HG03045 (cell line): ENCODE measurements around the gene NEDD9.

Experiments
- ATAC-seq: cut with Tn5 transposase; IDR thresholded peaks from one replicate; pipeline ENCODE4 v1.9.1; 2021; ENCODE audit warnings: mild to moderate bottlenecking, moderate library complexity; ENCODE audit not compliant: unreplicated experiment

Gene NEDD9

GRCh38 chr6:11236076-11236750, 3.7 kb upstream of the NEDD9 start:
- no peak for ATAC-seq

DNA sequence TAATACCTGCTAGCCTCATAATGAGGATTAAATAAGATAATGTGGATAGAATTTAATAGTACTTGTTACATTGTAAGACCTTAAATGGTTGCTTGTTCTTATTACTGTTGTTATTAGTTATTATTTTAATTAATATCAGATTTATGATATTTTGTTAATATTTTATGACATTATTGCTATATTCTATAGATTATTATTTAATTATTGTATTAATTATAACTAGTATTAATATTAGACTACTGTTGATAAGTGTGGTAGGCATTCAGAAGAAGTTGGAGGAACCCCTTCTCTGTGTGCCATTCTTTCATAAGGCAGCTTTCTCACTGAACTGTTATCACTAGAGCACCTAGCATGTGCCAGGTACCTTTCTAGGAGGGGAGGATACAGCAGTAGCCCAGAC, 2.6 kb upstream of the NEDD9 start:
- ATAC-seq = no peak

DNA sequence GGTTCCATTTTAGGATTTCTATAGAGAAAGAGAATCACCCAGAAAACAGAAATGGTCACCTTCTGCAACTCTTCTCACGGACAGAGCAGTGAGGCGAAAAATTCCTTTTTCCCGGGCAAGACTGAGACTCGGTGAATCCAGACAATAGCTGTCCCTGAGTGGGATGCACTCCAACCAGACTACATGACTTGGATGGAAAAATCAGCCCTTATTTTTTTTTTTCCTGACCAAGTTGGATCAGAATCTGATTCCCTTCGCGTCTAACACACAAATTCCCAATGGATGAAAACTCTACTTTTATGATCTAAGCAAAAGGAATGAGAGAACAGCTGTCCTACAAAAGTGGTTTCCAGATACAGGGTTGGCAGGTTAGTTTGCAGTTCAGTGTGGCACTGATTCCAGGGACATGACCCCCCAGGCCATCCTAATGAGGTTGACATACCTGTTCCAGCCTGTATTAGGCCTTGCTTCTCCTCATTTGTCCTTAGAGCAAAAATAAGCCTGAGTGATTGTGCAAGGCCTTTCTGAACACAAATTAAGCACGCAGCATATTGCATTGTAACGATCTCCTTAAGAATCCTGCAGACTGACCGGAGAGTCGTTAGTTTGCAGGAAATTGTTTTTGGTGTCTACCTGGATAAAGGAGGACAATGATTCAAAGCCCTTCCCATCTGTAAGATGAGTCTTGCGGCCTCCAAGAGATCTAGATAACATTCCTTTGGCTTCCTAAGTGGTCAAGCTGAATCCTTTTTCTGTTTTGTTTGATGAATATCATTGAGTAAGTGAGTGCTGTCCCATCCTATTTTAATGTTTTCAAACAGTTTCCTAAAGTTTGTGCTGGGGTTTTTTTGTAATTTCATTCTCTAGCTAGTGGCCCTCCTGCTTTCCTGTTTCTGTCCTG, 1.5 kb upstream of the NEDD9 start:
- ATAC-seq = no peak

DNA sequence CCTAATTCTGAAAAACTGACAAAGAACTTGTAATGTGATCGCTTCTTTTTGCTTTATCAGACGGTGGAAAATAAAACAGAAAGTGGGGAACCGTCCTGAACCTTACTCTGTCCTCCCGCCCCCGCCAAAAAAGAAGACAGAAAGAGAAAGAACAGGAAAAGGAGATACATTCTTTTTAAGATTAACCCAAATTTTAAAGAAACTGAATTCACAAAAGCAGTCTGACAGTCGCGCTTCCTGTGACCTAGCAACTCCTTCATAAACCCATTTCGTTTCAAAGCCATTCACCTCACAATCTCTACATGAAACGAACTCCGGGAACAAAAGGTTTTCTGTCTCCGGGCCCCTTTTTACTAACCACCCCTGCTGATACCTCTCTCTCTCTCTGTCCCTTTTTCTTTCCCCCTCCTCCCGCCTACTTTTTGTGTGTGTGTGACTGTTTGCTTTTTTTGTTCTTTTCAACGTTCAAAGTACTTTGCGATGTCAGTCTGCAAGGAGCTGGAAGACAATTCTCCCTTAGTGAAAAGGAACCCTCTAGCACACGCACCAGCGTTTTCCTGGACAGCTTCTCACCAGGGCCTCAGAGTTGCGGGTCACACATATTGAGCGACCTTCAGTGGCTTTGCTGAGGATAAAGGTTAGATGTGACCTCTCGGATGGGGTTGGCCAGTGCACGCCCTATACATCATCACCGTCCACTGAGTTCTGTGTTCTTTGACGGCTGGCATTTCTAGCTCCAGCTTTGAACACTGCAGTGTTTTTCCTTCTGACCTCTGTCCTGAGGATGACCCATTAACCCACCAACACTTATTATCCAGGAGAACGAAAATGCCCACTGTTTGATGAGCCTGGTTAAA, 530 bp upstream of the NEDD9 start:
- ATAC-seq = no peak

GRCh38 chr6:11231564-11232192, 790 bp downstream of the NEDD9 start:
- no peak for ATAC-seq

DNA sequence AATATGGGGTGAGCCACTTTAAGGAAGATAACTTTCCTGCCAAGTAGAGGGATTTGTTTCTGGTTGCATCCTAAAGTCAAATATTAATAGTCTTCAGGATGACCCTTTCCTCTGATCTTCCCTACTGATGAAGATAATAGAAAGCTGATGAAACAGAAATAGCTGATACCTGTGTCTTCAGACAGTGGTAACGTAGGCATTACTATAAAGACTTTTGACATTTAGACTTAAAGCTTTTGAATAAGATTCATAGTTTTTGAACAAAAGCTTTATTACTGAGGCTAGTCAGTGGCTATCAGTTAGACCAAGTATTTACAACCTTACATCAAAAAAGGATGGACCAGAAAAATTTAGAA, 1.4 kb downstream of the NEDD9 start:
- no peak for ATAC-seq

GRCh38 chr6:11230158-11231107, 2.0 kb downstream of the NEDD9 start:
- no peak for ATAC-seq

DNA sequence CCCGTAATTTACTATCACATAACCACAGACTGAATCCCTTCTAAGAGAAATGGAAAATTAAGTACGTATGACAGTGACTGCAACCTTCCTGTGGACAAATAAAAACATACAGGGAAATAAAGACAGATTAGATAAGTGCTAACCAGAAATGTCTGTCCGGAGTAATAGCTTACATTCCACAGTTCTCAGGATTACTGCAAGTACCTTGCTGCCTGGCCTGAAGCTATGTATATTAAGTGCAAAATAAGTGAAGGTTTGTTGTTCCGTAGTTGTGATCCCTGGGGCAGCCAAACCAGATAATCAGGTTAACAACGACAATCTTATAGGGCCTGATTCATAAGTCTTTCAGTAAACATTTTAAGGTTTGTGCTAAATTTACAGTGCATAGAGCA, 2.8 kb downstream of the NEDD9 start:
- ATAC-seq = no peak

- no peak for ATAC-seq
These were observed 3.4 kb downstream of the NEDD9 start for GRCh38 chr6:11228935-11229654.

DNA sequence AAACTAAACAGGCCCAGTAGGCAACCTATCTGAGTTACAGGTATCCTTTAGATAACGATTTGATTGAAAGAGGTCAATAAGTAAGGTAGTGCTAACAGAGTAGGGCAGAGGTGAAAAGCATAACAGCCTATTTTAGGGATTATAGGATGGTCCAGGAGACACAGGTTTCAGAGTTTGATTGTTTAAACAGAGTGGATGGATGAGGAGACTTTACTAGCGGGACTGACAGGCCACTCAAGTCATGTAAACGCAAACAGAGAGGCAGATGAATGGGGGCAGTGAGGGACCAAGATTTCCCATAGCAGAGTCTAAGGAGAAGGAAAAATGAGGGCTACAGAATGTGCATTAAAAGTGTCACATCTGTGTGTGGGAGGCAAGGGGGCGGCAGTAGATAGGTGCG, 4.8 kb downstream of the NEDD9 start:
- ATAC-seq = no peak

DNA sequence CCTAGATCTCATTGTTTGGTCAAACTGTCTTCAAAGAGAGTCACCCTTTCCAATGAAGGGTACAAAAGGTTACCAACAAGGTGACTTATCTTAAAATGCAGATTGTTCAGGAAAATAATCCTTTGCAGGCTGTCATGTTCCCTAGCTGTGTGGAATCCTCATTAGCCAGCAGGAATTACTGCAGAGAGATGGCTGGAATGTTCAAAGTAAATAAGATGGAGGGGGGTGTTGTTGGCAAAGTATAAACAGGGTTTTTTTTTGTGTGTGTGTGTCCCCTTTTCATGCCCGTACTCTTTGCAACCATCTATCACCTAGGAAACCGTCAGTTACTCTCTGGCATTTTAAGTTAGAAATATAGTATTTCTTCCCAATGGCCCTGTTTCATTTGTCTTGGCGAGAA, 6.5 kb downstream of the NEDD9 start:
- ATAC-seq = no peak

- ATAC-seq = no peak
These were observed 7.5 kb downstream of the NEDD9 start for GRCh38 chr6:11224966-11225463.

GRCh38 chr6:11224252-11224965, 8.1 kb downstream of the NEDD9 start:
- ATAC-seq = no peak

DNA sequence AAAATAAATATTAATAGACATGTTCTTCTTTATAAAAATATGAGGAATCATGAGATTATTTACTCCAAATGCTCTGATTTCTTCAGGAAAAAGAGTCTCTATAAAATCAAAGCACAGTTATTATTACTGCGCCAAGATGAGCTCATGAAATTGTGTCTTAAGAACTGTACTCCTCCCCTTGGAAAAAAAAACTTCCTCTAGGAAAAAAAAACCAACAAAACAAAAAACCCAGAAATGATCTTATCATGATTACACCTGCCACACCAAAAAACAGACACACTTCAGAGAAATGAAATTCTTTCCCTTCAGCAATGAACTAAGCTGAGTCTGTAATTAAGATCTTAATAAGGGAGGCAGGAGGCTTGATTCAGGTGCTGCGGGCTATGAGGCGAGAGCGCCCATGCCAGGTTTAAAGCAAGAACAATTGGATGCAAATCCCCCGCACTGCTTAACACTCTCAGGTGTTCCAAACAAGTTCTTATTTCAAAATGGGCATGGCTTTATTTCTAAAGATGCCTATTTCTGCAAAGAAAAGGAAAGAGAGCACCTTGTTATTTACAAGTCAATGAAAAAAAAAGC, 9.1 kb downstream of the NEDD9 start:
- ATAC-seq = no peak

- no peak for ATAC-seq
These were observed 9.8 kb downstream of the NEDD9 start for GRCh38 chr6:11222385-11223277.

DNA sequence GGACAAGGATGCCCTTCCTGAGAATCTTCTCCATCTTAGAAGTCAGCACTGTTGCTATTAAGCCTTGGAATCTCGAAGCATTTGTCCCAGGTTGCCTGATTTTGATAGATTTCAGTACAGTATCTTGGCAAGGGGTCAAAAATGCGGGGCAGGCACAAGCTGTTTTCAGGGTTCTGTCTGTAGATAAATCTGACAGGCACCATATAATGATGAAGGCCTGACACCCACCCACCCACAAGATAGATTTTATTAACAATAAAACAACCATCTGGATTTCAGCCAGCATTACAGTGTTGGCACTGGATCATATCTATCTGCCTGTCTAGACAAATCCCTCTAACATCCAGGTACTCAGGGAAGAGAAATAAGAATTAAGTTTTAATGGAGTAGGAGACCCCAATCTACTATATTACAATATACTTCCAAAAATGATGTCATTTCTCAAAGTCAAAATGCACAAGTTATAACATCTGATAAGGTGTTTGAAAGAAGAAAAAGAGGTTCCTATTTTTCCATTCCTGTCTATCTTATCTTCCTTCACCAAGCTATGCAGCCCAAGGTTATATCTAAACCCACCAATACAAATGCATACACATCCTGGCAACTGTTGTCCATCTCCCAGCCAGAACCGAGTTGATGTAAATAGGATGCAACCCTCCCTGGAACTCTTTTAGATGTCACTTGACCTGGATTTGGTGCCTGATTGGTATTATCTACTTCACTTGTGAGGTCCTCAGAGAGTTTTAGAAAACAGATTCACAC, 10.7 kb downstream of the NEDD9 start:
- ATAC-seq = no peak
